HG03460 (cell line): ENCODE measurements around the gene AAK1.
"Not testable (repeated sequence)": the region's sequence is repeated elsewhere in the genome, so short reads cannot be mapped to it uniquely, and the experiment has no call there.

ENCODE experiments used
- ATAC-seq: cut with Tn5 transposase; IDR thresholded peaks from one replicate; pipeline ENCODE4 v1.9.1; 2021; ENCODE audit not compliant: unreplicated experiment

The AAK1 gene

DNA sequence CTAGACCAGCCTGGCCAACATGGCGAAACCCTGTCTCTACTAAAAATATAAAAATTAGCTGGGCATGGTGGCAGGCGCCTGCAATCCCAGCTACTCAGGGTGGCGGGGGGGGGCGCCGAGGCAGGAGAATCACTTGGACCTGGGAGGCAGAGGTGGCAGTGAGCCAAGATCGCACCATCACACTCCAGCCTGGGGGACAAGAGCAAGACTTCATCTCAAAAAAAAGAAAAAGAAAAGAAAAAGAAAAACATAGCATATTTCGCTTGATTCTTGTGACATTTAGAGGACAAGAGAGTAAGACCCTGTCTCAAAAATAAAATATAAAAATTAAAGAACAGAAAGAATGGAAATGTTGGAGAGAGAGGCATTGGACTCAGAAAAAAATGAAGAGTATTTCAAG, 224.4 kb downstream of the AAK1 start:
- ATAC-seq = not testable (repeated sequence)

DNA sequence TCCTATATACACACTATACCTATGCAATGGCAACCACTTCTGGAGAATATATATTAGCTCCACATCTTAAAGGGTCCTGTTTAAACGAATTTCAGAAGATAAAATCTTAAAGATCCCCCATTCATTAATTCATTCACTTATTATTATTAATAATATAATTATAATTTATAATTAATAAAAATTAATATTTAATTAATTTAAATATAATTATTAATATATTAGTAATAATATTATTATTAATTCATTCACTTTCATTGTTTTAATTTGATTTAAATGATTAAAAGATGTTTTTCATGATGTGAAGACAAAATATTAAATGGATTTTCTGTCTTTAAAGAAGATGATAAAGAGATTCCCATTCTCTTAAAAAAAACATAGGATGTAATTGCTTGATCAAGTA, 227.4 kb downstream of the AAK1 start:
- no peak for ATAC-seq
